ENCODE results near the gene OPTC.

The OPTC gene

GRCh38 chr1:203528063-203528462, 34.1 kb downstream of the OPTC start:
- no peaks in the 10 kb centered on the region for H3K36me3 ChIP-seq (ENCODE audit: control insufficient read depth, insufficient read depth, low read length)
- H2AFZ ChIP-seq, result no peak overlapping the region
- H3K4me2 ChIP-seq (ENCODE audit: low read length), result no peak overlapping the region
- H3K4me1 ChIP-seq, result no peaks in the 10 kb centered on the region
- no peak for TF ChIP-seq CTCF (IDR thresholded peaks at IDR 0.05)
- no peak overlapping the region for H3K4me3 ChIP-seq (ENCODE audit: low read depth, low read length)
- H3K27ac ChIP-seq, result no peak overlapping the region
- no peaks in the 10 kb centered on the region for H3K27me3 ChIP-seq (ENCODE audit: control insufficient read depth, insufficient read depth, low read length)
- H3K9ac ChIP-seq, result no peak overlapping the region
- no peaks in the 10 kb centered on the region for H3K9me3 ChIP-seq (ENCODE audit: control insufficient read depth, low read length)
- no peaks in the 10 kb centered on the region for H3K79me2 ChIP-seq

- Histone ChIP-seq H3K79me2 (no peaks in the 10 kb centered on the region), H3K9ac (no peak overlapping the region), H3K36me3 (ENCODE audit: control insufficient read depth, insufficient read depth, low read length) (no peaks in the 10 kb centered on the region), H3K27me3 (ENCODE audit: control insufficient read depth, insufficient read depth, low read length) (no peaks in the 10 kb centered on the region), H3K27ac (no peak overlapping the region), H3K9me3 (ENCODE audit: control insufficient read depth, low read length) (no peaks in the 10 kb centered on the region), H3K4me1 (no peaks in the 10 kb centered on the region), H3K4me3 (ENCODE audit: low read depth, low read length) (no peak overlapping the region), H3K4me2 (ENCODE audit: low read length) (no peak overlapping the region), H2AFZ (no peak overlapping the region)
- TF ChIP-seq CTCF (IDR thresholded peaks at IDR 0.05), result no peak
These were observed 35.3 kb downstream of the OPTC start for GRCh38 chr1:203528976-203529835.

- no peaks in the 10 kb centered on the region for H3K27me3 ChIP-seq (ENCODE audit: control insufficient read depth, insufficient read depth, low read length)
- H2AFZ ChIP-seq, result no peak overlapping the region
- H3K9ac ChIP-seq, result no peak overlapping the region
- no peaks in the 10 kb centered on the region for H3K9me3 ChIP-seq (ENCODE audit: control insufficient read depth, low read length)
- no peaks in the 10 kb centered on the region for H3K79me2 ChIP-seq
- no peaks in the 10 kb centered on the region for H3K36me3 ChIP-seq (ENCODE audit: control insufficient read depth, insufficient read depth, low read length)
- no peak for TF ChIP-seq CTCF (IDR thresholded peaks at IDR 0.05)
- no peak overlapping the region for H3K4me2 ChIP-seq (ENCODE audit: low read length)
- H3K4me1 ChIP-seq, result no peaks in the 10 kb centered on the region
- no peak overlapping the region for H3K27ac ChIP-seq
- no peak overlapping the region for H3K4me3 ChIP-seq (ENCODE audit: low read depth, low read length)
These were observed 37.1 kb downstream of the OPTC start for GRCh38 chr1:203531063-203531462.

GRCh38 chr1:203534012-203534411, 40.1 kb downstream of the OPTC start:
- Histone ChIP-seq H2AFZ (no peak overlapping the region), H3K9ac (no peak overlapping the region), H3K27ac (no peak overlapping the region), H3K36me3 (ENCODE audit: control insufficient read depth, insufficient read depth, low read length) (no peaks in the 10 kb centered on the region), H3K4me1 (no peaks in the 10 kb centered on the region), H3K27me3 (ENCODE audit: control insufficient read depth, insufficient read depth, low read length) (no peaks in the 10 kb centered on the region), H3K9me3 (ENCODE audit: control insufficient read depth, low read length) (no peaks in the 10 kb centered on the region), H3K4me3 (ENCODE audit: low read depth, low read length) (no peak overlapping the region), H3K79me2 (no peaks in the 10 kb centered on the region), H3K4me2 (ENCODE audit: low read length) (no peak overlapping the region)
- TF ChIP-seq CTCF (IDR thresholded peaks at IDR 0.05), result no peak

- no peak overlapping the region for H2AFZ ChIP-seq
- no peaks in the 10 kb centered on the region for H3K9me3 ChIP-seq (ENCODE audit: control insufficient read depth, low read length)
- H3K27me3 ChIP-seq (ENCODE audit: control insufficient read depth, insufficient read depth, low read length), result no peaks in the 10 kb centered on the region
- TF ChIP-seq CTCF (IDR thresholded peaks at IDR 0.05), result no peak
- no peaks in the 10 kb centered on the region for H3K4me1 ChIP-seq
- no peaks in the 10 kb centered on the region for H3K36me3 ChIP-seq (ENCODE audit: control insufficient read depth, insufficient read depth, low read length)
- H3K79me2 ChIP-seq, result no peaks in the 10 kb centered on the region
- no peak overlapping the region for H3K4me2 ChIP-seq (ENCODE audit: low read length)
- H3K27ac ChIP-seq, result no peak overlapping the region
- H3K9ac ChIP-seq, result no peak overlapping the region
- no peak overlapping the region for H3K4me3 ChIP-seq (ENCODE audit: low read depth, low read length)
These were observed 40.6 kb downstream of the OPTC start for GRCh38 chr1:203534526-203534925.
